Subcutaneous abdominal adipose tissue (tissue), 5 donors: ENCODE measurements around the gene CXXC4.
A peak's percentile ranks its signal among the peaks of the same experiment; 100 is the strongest.

ENCODE experiments used
- H3K27ac ChIP-seq: one replicate; pipeline ENCODE4 v1.7.0; 2013; ENCODE audit warnings: low read depth, mild to moderate bottlenecking, inconsistent platforms, low read length, moderate library complexity
- H3K27me3 ChIP-seq, 5 donors: one replicate each; pipeline ENCODE4 v1.7.0; 2013; ENCODE audit warnings: low read length in 5 of 5, inconsistent platforms in 1 of 5; ENCODE audit not compliant: control insufficient read depth in 5 of 5, insufficient read depth in 4 of 5
- H3K36me3 ChIP-seq, 5 donors: one replicate each; pipeline ENCODE4 v1.7.0; 2013; ENCODE audit warnings: low read length in 5 of 5; ENCODE audit not compliant: control insufficient read depth in 5 of 5, insufficient read depth in 5 of 5
- H3K4me1 ChIP-seq, 5 donors: one replicate each; pipeline ENCODE4 v1.7.0; 2013; ENCODE audit warnings: low read length in 5 of 5, mild to moderate bottlenecking in 3 of 5, moderate library complexity in 1 of 5; ENCODE audit not compliant: control insufficient read depth in 5 of 5, insufficient read depth in 5 of 5
- H3K4me3 ChIP-seq, 5 donors: one replicate each; pipeline ENCODE4 v1.7.0; 2013; ENCODE audit warnings: low read length in 5 of 5, low read depth in 1 of 5
- H3K9ac ChIP-seq, 5 donors: one replicate each; pipeline ENCODE4 v1.7.0; 2013; ENCODE audit warnings: low read length in 5 of 5, mild to moderate bottlenecking in 4 of 5, moderate library complexity in 3 of 5
- H3K9me3 ChIP-seq, 5 donors: one replicate each; pipeline ENCODE4 v1.7.0; 2013; ENCODE audit warnings: low read length in 5 of 5; ENCODE audit not compliant: control insufficient read depth in 5 of 5
- donor health status: healthy.
- donor health status: healthy.
- donor health status: healthy.
- donor health status: healthy.
- donor health status: healthy.

The CXXC4 gene

DNA sequence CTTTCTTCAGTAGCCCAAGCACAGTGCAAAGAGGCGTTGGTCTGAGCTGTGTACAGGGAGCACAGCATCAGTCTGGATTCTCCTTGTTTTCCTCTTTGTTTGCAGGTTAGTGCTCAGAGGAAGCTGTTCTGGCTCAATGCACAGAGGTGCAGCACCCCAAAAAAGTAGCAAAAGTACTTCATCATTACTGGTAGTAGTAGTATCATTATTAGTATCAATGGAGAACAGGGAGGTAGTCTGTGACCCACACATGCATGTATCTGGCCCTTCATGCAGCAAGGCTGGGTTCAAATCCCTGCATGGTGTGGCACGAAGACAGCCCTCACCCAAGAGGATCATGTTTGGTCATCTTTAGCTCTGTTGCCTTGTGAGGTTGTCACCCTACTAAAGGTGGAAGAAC, 68.7 kb downstream of the CXXC4 start:
- Histone ChIP-seq H3K27me3 (no peaks in the 10 kb centered on the region), H3K36me3 (no peaks in the 10 kb centered on the region), H3K27ac (no peak overlapping the region), H3K9ac (no peak overlapping the region), H3K9me3 (peaks cover 0 to 3% (median 0%) of the 10 kb centered on the region in 5 donors), H3K4me3 (no peak overlapping the region), H3K4me1 (peaks cover 0 to 11% (median 9%) of the 10 kb centered on the region in 5 donors)

DNA sequence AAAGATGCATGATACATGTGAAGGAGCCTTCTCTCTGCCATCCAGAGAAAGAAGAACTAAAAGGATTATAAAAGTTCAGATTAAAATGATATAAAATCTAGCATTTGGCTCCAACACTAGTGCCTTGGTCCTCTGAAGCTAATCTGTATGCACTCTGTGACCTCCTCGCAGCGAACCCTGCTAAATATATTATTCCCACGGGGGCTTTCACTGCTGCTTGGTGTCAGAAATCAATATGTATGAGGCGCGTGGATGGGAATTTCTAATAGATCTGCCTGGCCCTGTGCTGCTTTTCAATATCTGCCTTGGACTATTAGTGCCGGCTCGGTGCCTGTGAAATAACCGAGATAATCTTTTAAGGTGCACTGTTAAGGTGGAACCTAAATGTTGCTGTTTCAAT, 69.7 kb downstream of the CXXC4 start:
- peak overlapping the region; percentile 45 to 69 (median 59) for H3K4me3 ChIP-seq
- H3K27ac ChIP-seq, result no peak overlapping the region

DNA sequence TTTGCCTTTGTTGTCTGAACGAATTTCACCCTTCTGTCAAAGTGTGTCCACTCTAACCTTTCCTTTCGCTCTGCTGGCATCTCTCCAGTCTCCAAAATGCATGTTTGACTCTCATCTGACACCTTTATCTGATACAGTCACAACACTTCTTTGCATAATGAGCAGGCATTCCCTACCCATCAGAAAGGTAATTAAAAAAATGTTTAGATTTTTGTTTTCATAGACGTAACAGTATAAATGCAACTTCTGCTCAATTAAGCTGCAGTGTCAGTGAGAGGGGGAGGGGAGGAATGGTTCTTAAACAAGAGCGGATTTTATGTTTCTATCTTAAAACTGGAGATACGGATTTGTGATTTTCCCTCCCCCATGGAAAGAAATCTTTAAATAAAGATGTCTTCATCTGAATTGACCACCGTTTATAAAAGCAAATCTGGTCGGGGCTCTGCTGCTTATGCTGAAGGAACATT, 70.2 kb downstream of the CXXC4 start:
- peak overlapping the region; percentile 45 to 69 (median 59) for H3K4me3 ChIP-seq

More for the DNA sequence above, 69.7 kb downstream of the CXXC4 start:
- H3K27me3 ChIP-seq, result no peaks in the 10 kb centered on the region
- peaks cover 0 to 3% (median 0%) of the 10 kb centered on the region in 5 donors for H3K9me3 ChIP-seq
- H3K4me1 ChIP-seq, result peaks cover 0 to 11% (median 9%) of the 10 kb centered on the region in 5 donors
- H3K36me3 ChIP-seq, result no peaks in the 10 kb centered on the region
- H3K9ac ChIP-seq, result peak overlapping the region in 3 of 5 donors; percentile 23 to 41 (median 34)

DNA sequence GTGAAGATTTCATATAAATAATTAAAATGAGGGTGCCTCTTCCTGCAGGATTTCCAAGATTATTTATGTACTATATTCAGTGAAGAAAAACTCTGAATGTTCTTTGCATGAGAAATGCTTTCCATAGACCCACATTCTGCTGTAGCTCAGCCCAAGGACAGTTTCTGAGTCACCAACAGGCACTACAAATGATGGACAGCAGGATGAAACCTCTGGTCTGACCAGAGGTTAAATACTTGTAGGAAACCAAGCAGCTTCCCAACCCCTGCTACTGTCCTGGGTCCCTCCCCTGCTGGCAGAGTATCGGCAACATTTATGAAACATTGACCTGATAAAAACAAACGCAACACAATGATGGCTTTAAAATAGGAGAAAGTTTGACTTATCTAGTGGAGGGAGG, 73.1 kb downstream of the CXXC4 start:
- H3K27me3 ChIP-seq, result no peaks in the 10 kb centered on the region
- no peaks in the 10 kb centered on the region for H3K9me3 ChIP-seq
- H3K4me1 ChIP-seq, result peaks cover 0 to 11% (median 9%) of the 10 kb centered on the region in 5 donors
- H3K9ac ChIP-seq, result no peak overlapping the region
- H3K27ac ChIP-seq, result no peak overlapping the region
- no peak overlapping the region for H3K4me3 ChIP-seq
- H3K36me3 ChIP-seq, result no peaks in the 10 kb centered on the region

More for the DNA sequence above, 70.2 kb downstream of the CXXC4 start:
- Histone ChIP-seq H3K36me3 (no peaks in the 10 kb centered on the region), H3K27me3 (no peaks in the 10 kb centered on the region), H3K9ac (peak overlapping the region in 2 of 5 donors; percentile 23 to 41), H3K9me3 (peaks cover 0 to 3% (median 0%) of the 10 kb centered on the region in 5 donors), H3K27ac (no peak overlapping the region), H3K4me1 (peaks cover 0 to 11% (median 9%) of the 10 kb centered on the region in 5 donors)

DNA sequence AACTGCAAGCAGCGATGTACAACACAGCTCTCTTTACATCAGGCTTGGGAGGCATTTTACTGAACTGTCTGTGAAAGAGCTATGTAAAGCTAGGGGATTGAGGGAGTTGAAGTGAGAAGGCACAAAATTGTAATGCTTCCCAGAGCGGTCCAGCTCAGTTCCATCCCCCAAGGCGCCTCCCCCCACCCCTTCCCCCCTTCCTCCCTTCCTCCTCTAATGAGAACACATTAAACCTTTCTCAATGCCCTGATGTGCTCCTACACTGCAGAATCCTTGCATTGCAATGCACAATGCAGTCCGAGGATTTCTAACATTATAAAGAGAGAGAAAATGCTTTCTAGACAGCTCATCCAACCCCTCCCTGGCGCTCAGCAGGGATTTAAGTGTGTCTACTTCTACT, 73.9 kb downstream of the CXXC4 start:
- no peak overlapping the region for H3K4me3 ChIP-seq
- H3K9ac ChIP-seq, result no peak overlapping the region

More for the DNA sequence above, 73.9 kb downstream of the CXXC4 start:
- H3K36me3 ChIP-seq, result no peaks in the 10 kb centered on the region
- H3K27me3 ChIP-seq, result no peaks in the 10 kb centered on the region
- peaks cover 0 to 11% (median 9%) of the 10 kb centered on the region in 5 donors for H3K4me1 ChIP-seq
- no peak overlapping the region for H3K27ac ChIP-seq
- no peaks in the 10 kb centered on the region for H3K9me3 ChIP-seq
